GM06990 (cell line): Measurements from ENCODE around the gene FARP2.
A peak's percentile ranks its signal among the peaks of the same experiment; 100 is the strongest.

ENCODE experiments used
- DNase-seq: peaks from one replicate; pipeline ENCODE4 v3.0.0-alpha.2; 2011; ENCODE audit not compliant: insufficient read length; ENCODE audit errors: extremely low read depth
- H3K27me3 ChIP-seq: replicated peaks from 2 replicates; pipeline ENCODE4 v1.6.0; 2011; ENCODE audit warnings: low read length; ENCODE audit not compliant: control insufficient read depth, insufficient read depth
- H3K36me3 ChIP-seq: 2 replicates; pipeline ENCODE4 v1.5.1; 2011; ENCODE audit warnings: low read length; ENCODE audit not compliant: control insufficient read depth, insufficient read depth
- H3K4me3 ChIP-seq: replicated peaks from 2 replicates; pipeline ENCODE4 v1.5.1; 2011; ENCODE audit warnings: low read depth, mild to moderate bottlenecking, control low read depth, low read length
- TF ChIP-seq, protein P1 (sequence below): IDR thresholded peaks from 2 replicates; pipeline ENCODE4 v1.5.1; 2011; ENCODE audit warnings: low read length, control low read depth, mild to moderate bottlenecking, inconsistent platforms; ENCODE audit not compliant: insufficient read depth, poor library complexity, severe bottlenecking

Gene FARP2

DNA sequence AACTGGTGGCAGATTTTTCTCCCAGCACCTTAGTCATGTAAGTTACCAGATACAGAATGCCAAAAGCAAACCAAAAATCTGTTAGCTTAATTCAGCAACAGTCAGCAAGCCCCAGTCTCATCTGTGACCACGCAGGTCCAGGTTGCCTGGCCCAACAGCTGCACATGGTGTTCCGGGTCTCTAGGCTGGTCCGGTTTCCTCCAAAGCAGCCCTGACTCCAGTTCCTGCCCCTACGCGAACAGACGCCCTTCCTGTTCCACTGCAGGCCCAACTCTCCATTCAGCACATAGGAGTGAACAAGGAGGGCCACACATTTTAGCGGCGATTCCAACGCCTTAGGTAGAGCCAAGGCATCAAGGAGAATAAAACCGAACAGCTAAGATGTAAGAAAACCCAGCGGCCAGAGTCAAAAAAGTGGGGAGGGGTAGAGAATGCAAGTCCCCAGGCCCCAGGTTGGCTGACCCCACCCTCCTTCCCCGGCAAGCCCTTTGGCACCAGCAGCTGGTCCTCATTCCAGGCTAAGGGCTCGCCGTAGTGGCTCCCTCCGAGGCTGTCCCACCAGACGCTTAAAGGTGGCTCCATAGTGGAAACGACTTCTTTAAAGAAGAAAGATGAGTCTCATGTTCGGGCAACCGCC, 150.8 kb downstream of the FARP2 start:
- H3K27me3 ChIP-seq, result no peaks in the 10 kb centered on the region

DNA sequence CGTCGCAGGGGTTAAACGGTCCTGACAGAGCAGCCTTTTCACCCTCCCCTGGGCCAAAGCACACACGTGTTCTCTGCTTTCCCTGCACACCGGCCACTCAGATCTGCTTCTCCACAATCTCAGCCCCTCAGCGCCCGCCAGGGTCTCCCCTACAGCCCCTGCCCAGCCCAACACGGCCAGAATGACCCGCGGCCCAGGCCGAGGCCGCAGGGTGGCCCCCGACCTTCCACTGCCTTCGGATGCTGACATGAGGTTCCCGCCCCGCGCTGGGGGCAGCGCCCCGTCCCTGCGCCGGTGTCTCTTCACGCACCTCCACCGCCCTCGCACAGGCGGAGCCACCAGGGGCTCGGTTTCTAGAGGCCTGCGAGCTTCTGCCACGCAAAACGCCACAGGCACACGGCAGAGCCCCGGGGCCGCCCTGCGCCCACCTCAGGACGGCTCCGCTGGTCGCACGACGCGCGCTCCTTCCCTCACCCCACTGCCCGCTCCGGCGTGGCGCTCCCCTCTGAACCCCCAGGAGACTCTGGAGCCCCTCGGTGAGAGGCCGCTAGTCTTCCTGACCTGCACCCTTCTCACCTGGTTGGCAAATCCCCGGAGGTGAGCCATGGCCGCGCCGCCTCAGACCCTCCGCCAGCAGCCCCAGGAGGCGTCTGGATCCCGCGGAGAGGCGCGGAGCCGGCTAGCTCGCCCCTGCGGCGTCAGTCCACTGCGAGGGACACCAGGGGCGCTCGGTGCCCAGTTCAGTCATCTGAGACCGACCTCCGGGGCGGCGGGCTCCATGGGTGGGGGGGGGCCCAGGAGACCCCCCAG, 151.6 kb downstream of the FARP2 start:
- Histone ChIP-seq H3K4me3 (peak overlapping the region; percentile 85), H3K36me3 (no peaks in the 10 kb centered on the region; the same call in 1 of the 2 replicates), H3K27me3 (no peaks in the 10 kb centered on the region)
- TF ChIP-seq, protein P1, sequence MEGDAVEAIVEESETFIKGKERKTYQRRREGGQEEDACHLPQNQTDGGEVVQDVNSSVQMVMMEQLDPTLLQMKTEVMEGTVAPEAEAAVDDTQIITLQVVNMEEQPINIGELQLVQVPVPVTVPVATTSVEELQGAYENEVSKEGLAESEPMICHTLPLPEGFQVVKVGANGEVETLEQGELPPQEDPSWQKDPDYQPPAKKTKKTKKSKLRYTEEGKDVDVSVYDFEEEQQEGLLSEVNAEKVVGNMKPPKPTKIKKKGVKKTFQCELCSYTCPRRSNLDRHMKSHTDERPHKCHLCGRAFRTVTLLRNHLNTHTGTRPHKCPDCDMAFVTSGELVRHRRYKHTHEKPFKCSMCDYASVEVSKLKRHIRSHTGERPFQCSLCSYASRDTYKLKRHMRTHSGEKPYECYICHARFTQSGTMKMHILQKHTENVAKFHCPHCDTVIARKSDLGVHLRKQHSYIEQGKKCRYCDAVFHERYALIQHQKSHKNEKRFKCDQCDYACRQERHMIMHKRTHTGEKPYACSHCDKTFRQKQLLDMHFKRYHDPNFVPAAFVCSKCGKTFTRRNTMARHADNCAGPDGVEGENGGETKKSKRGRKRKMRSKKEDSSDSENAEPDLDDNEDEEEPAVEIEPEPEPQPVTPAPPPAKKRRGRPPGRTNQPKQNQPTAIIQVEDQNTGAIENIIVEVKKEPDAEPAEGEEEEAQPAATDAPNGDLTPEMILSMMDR, result peak; percentile 11
- DNase-seq, result peak; percentile 55

More for the DNA sequence above, 150.8 kb downstream of the FARP2 start:
- Histone ChIP-seq H3K4me3 (peak overlapping the region; percentile 85), H3K36me3 (no peaks in the 10 kb centered on the region; the same call in 1 of the 2 replicates)
- DNase-seq, result no peak
- TF ChIP-seq, protein P1, result no peak

DNA sequence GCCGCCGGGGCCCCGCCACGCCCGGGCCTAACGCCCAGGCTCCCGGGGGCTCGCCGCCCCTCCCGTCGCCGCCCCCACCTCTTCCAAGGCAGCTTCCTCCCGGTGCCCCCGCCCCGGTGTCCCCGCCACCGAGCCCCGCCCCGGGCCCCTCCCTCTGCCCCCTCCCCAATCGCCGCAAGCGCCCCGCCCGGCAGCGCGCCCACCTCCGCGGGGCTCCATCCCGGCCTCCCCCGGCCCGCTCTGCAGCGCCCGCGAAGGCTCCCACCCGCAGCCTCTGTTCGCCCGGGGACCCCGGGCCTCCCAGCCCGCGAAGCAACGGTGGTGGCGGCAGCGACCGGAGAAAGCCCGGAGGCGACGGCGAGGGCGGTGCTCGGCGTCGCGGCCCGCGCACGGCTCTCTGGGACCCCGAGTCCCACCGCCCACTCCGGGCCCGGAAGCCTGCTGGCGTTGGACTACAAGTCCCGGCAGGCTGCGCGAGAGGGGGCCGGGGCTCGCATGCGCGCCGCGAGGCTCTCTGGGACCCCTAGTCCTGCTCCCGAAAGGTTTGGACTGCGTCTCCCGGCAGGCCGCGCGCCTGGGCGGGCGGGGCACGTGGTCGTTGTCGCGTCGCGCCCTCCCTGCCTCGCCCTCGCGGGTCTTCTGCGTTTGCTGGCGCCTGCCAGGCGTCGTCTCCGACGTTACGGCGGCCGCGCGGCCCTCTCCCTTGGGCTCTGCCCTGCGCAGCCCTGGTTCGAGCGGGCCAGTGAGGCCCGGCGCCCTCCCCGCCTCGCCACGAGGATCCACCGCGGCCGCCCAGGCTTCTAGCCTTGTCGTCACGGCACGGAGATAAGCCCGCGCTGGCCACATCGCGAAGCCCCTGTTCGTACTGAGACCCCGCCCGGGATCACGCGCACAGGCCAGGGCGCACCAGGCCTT, 152.4 kb downstream of the FARP2 start, which contains the start of gene STK25:
TSS of gene STK25 (minus strand) at position 345 of the 915 bp plus-strand sequence. CDS start 549 bp downstream, outside the sequence.
- peak within 1 kb of the TSS; percentile 85 for H3K4me3 ChIP-seq
- H3K27me3 ChIP-seq, result no peaks in the 10 kb centered on the region
- no peaks in the 10 kb centered on the region; the same call in 1 of the 2 replicates for H3K36me3 ChIP-seq
- DNase-seq, result peak; percentile 100
- TF ChIP-seq, protein P1, result no peak

DNA sequence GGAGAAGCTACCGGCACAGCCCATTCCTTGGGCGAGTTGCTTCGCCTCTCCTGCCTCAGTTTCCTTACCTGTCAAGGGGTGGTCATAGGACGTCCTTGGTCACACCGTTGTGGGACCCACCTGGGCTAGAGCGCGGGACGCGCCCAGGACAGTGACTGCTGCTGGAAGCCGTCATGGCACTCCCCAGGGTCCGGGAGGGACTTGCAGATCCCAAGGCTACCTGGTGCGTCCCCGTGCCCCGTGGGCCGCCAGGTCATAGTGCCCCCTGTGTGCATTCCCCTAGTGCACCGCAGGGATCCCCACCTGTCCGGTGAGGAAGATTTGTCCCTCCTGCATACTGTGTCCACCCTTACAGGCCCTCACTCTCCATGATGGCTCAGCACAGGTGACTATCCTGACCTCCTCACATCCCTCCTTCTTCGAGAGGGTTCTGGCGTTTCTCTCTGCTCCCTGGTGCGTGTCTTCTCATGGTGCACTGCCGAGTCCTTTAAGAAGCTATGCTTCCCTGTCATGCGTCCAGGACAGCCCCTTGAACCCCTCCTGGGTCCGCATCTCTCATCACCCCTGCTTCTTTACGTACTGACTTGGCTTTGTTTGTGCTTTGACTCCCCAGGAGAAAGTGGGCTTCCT, 153.2 kb downstream of the FARP2 start:
- Histone ChIP-seq H3K27me3 (no peaks in the 10 kb centered on the region), H3K4me3 (peak overlapping the region; percentile 64), H3K36me3 (no peaks in the 10 kb centered on the region)
- peak; percentile 45 for DNase-seq
- TF ChIP-seq, protein P1, result no peak

DNA sequence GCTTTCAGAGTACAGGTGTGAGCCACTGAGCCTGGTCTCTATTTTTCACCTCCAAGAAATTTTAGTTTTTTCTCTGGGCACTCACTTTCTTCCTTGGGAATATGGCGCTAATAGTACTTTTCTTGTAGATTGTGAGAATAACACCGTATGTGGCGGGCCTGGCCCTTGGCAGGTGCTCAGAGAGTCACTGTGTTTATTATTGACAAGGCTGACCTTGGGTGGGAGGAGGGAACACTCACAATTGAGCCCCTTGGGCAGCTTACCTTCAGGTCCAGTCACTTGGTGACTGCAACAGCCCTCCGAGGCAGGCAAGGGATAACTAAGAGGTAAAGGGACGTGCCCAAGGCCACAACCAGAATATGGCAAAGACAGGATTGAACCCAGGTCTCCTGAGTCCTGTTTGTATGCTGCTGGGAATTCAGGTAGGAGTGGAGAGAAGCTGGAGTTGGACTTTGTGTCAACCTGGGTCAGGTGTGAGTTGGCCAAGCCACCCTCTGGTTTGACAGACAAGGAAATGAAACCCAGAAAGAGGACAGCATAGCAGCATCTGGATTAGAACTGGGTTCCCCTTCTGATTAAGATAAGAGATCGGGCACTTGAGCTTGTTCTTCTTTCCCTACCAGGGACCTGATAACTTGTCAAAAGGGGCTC, 155.1 kb downstream of the FARP2 start:
- no peaks in the 10 kb centered on the region for H3K27me3 ChIP-seq
- no peak for DNase-seq
- TF ChIP-seq, protein P1, result no peak
- H3K4me3 ChIP-seq, result no peak overlapping the region
- H3K36me3 ChIP-seq, result no peaks in the 10 kb centered on the region
